B cell (primary cell): ENCODE results near the gene CLCN1. TPM values are rescaled to one million over a fixed set of nuclear protein-coding genes. Genes with fewer than 3 reads are reported as not detected.

Experiments used
- ATAC-seq: fragments of 200-7000 bp; cut with Tn5 transposase; one replicate; pipeline ENCODE4 v1.10.0; 2021; ENCODE audit warnings: low read depth, mild to moderate bottlenecking, moderate number of reproducible peaks, moderate library complexity
- CTCF ChIA-PET: fragments of 350-600 bp; sonication (Branson Sonifier 250); formaldehyde crosslinking; loops from one replicate; lab custom pipeline; 2021; ENCODE audit warnings: antibody characterized with exemption, inconsistent platforms; lab: Charles Lee
- POLR2A ChIA-PET: fragments of 350-600 bp; sonication (Branson Sonifier 250); formaldehyde crosslinking; loops from one replicate; lab custom pipeline; 2021; ENCODE audit warnings: antibody characterized with exemption; lab: Charles Lee
- DNase-seq: peaks from one replicate; pipeline ENCODE4 v3.0.0; 2013
- H2AFZ ChIP-seq: 2 replicates; pipeline ENCODE4 v1.6.1; 2012; ENCODE audit warnings: mild to moderate bottlenecking, low read depth, low read length; ENCODE audit not compliant: insufficient read depth, poor library complexity, severe bottlenecking
- H3K27ac ChIP-seq, 2 donors: 1 replicate in 1 of 2; 2 replicates in 1 of 2; pipeline ENCODE4 v1.5.1; 2012 to 2013; ENCODE audit warnings: low read length in 2 of 2, mild to moderate bottlenecking in 2 of 2, moderate library complexity in 1 of 2
- H3K27me3 ChIP-seq, 4 experiments: fragments of 200-600 bp in 1 of 4; sonication (generic) in 1 of 4; replicated peaks in 1 of 4; 1 replicate in 2 of 4; 2 replicates in 2 of 4; pipeline versions ENCODE4 v1.6.1 to v1.7.0; 2013 to 2016; ENCODE audit warnings: low read length in 3 of 4, mild to moderate bottlenecking in 2 of 4, mixed read lengths in 1 of 4, moderate library complexity in 1 of 4; ENCODE audit not compliant: insufficient read depth in 4 of 4, control insufficient read depth in 3 of 4; ENCODE audit errors: control extremely low read depth in 1 of 4
- H3K36me3 ChIP-seq, 2 experiments: replicated peaks in 1 of 2; 1 replicate in 1 of 2; 2 replicates in 1 of 2; pipeline versions ENCODE4 v1.6.1 to v1.7.1; 2013; ENCODE audit warnings: low read length in 1 of 2; ENCODE audit not compliant: insufficient read depth in 2 of 2, control insufficient read depth in 1 of 2; ENCODE audit errors: control extremely low read depth in 1 of 2, extremely low read depth in 1 of 2
- H3K4me1 ChIP-seq, 2 donors: fragments of 200-600 bp in 1 of 2; sonication (generic) in 1 of 2; 1 replicate in 1 of 2; 2 replicates in 1 of 2; pipeline versions ENCODE4 v1.5.1 to v1.6.1; 2013 to 2017; ENCODE audit warnings: low read length in 2 of 2; ENCODE audit not compliant: control insufficient read depth in 2 of 2, insufficient read depth in 2 of 2
- H3K4me2 ChIP-seq: replicated peaks from 2 replicates; pipeline ENCODE3; 2012; ENCODE audit warnings: mild to moderate bottlenecking, low read depth, low read length; ENCODE audit not compliant: poor library complexity, severe bottlenecking
- H3K4me3 ChIP-seq, 5 experiments: fragments of 200-600 bp in 1 of 5; sonication (generic) in 1 of 5; 1 replicate in 3 of 5; 2 replicates in 2 of 5; pipeline versions ENCODE4 v1.5.1 to v1.7.0; 2011 to 2016; ENCODE audit warnings: low read length in 4 of 5, mild to moderate bottlenecking in 4 of 5, low read depth in 2 of 5, control low read depth in 1 of 5, moderate library complexity in 1 of 5; ENCODE audit not compliant: insufficient read depth in 1 of 5; ENCODE audit errors: control extremely low read depth in 1 of 5, extremely low read depth in 1 of 5
- H3K79me2 ChIP-seq: fragments of 200-600 bp; sonication (generic); one replicate; pipeline ENCODE4 v1.6.0; 2016; ENCODE audit warnings: low read length; ENCODE audit not compliant: control insufficient read depth, insufficient read depth
- H3K9ac ChIP-seq: fragments of 200-600 bp; sonication (generic); 2 replicates; pipeline ENCODE4 v1.6.1; 2017; ENCODE audit warnings: mild to moderate bottlenecking, low read length, moderate library complexity
- H3K9me3 ChIP-seq, 3 donors: one replicate each; pipeline versions ENCODE4 v1.6.1 to v1.7.1; 2013; ENCODE audit warnings: low read length in 2 of 3; ENCODE audit not compliant: control insufficient read depth in 2 of 3, insufficient read depth in 1 of 3; ENCODE audit errors: control extremely low read depth in 1 of 3
- H4K20me1 ChIP-seq: 2 replicates; pipeline ENCODE4 v1.6.0; 2012; ENCODE audit warnings: mild to moderate bottlenecking, low read length; ENCODE audit not compliant: insufficient read depth, control insufficient read depth, poor library complexity, severe bottlenecking
- H3K27ac Mint-ChIP-seq: one replicate; pipeline ENCODE4 v1.8.0; 2021; ENCODE audit warnings: mixed read lengths
- H3K27me3 Mint-ChIP-seq: one replicate; pipeline ENCODE4 v1.8.0; 2021; ENCODE audit warnings: mixed read lengths
- H3K4me1 Mint-ChIP-seq: one replicate; pipeline ENCODE4 v1.8.0; 2021; ENCODE audit warnings: mixed read lengths
- H3K4me3 Mint-ChIP-seq: one replicate; pipeline ENCODE4 v1.8.0; 2021; ENCODE audit warnings: mixed read lengths
- H3K9me3 Mint-ChIP-seq: one replicate; pipeline ENCODE4 v1.8.0; 2022; ENCODE audit warnings: mixed read lengths; ENCODE audit not compliant: insufficient read depth
- CTCF ChIP-seq: fragments of 200-600 bp; IDR thresholded peaks from one replicate; pipeline ENCODE4 v1.8.0; 2022; ENCODE audit warnings: antibody characterized with exemption, mild to moderate bottlenecking
- EZH2 ChIP-seq: IDR thresholded peaks from 2 replicates; pipeline ENCODE4 v1.6.1; 2012; ENCODE audit warnings: borderline replicate concordance, low read depth, mild to moderate bottlenecking, moderate library complexity, low read length; ENCODE audit not compliant: insufficient read depth, poor library complexity, severe bottlenecking
- WGBS: methylation state at CpG from one replicate; pipeline ENCODE4 v1.1.5; 2013; ENCODE audit warnings: missing lambda C conversion rate; ENCODE audit not compliant: insufficient coverage; 5-methylcytosine and 5-hydroxymethylcytosine counted together
- intact Hi-C: fragments of 100-400 bp; cut with micrococcal nuclease; formaldehyde crosslinking; loops from one replicate; pipeline ENCODE4 v1.10.0; 2022
- polyA plus RNA-seq: library from polyadenylated mRNA; depleted of rRNA; stranded (reverse); fragments of >200 nt; gene quantifications from 2 replicates; pipeline ENCODE4 v1.2.3, GENCODE V29; 2012
- total RNA-seq, 2 donors: library from RNA; stranded (reverse); fragments of 120-200 nt in 1 of 2; gene quantifications; 1 replicate in 1 of 2; 2 replicates in 1 of 2; pipeline versions ENCODE4 v1.2.3 to v1.2.4, GENCODE V29; 2013 to 2022

Gene CLCN1
- total and polyA plus RNA-seq, 2 donors (not counting 1 experiment from before 2014, with no cell fraction given), result not detected

GRCh38 chr7:143359771-143360353 lies 44.0 kb downstream of the CLCN1 start:
- Histone ChIP-seq H4K20me1 (no peaks in the 10 kb centered on the region), H3K9me3 (peaks cover 0 to 5% (median 0%) of the 10 kb centered on the region in 3 donors), H2AFZ (no peak overlapping the region), H3K36me3 (no peaks in the 10 kb centered on the region), H3K4me1 (peaks cover 12% of the 10 kb centered on the region in 2 donors), H3K9ac (no peak overlapping the region), H3K4me3 (no peak overlapping the region), H3K27me3 (peaks cover 0 to 45% (median 27%) of the 10 kb centered on the region in 4 experiments), H3K79me2 (no peaks in the 10 kb centered on the region), H3K4me2 (no peak overlapping the region), H3K27ac (no peak overlapping the region)
- peaks cover 51% of the 10 kb centered on the region for H3K27me3 Mint-ChIP-seq
- 63% methylated on average over 9 of the region's 11 CpGs for WGBS
- no peak for TF ChIP-seq CTCF
- no peaks in the 10 kb centered on the region for H3K9me3 Mint-ChIP-seq
- intact Hi-C loops, result loop anchor here (10.0 kb wide), 1 partner anchor 55 kb away; no protein-coding TSS in a partner anchor
- ATAC-seq (no peak), DNase-seq (peak; percentile 19)
- H3K4me1 Mint-ChIP-seq, result peaks cover 13% of the 10 kb centered on the region
- CTCF ChIA-PET, result interaction anchor here (0.9 to 2.0 kb wide), 3 partner anchors 20 to 120 kb away, joined by 3 to 6 read pairs (median 3); no protein-coding TSS in a partner anchor
- H3K27ac Mint-ChIP-seq, result no peak overlapping the region
- POLR2A ChIA-PET, result no interaction called here
- H3K4me3 Mint-ChIP-seq, result peak overlapping the region; percentile 68

- intact Hi-C loops, result loop anchor here (10.0 kb wide), 1 partner anchor 54 kb away; no protein-coding TSS in a partner anchor
- H3K27me3 Mint-ChIP-seq, result peaks cover 52% of the 10 kb centered on the region
These were observed 45.1 kb downstream of the CLCN1 start for GRCh38 chr7:143360788-143361551.

More at GRCh38 chr7:143360788-143361551, 45.1 kb downstream of the CLCN1 start:
- no peak for TF ChIP-seq CTCF
- no peak for TF ChIP-seq EZH2
- Histone ChIP-seq H3K9me3 (peaks cover 0 to 5% (median 0%) of the 10 kb centered on the region in 3 donors), H3K4me1 (peaks cover 12% of the 10 kb centered on the region in 2 donors), H3K4me3 (no peak overlapping the region), H2AFZ (no peak overlapping the region), H3K27ac (no peak overlapping the region), H3K27me3 (peaks cover 0 to 53% (median 31%) of the 10 kb centered on the region in 4 experiments), H3K9ac (no peak overlapping the region), H3K36me3 (no peaks in the 10 kb centered on the region), H4K20me1 (no peaks in the 10 kb centered on the region), H3K4me2 (peak overlapping the region; percentile 100), H3K79me2 (no peaks in the 10 kb centered on the region)
- ChIA-PET POLR2A (no interaction called here), CTCF (interaction anchor here (2.0 kb wide), 1 partner anchor 19 kb away, joined by 6 read pairs; no protein-coding TSS in a partner anchor)
- H3K27ac Mint-ChIP-seq, result no peak overlapping the region
- 78% methylated on average over 17 of the region's 19 CpGs for WGBS
- ATAC-seq (no peak), DNase-seq (no peak)
- peaks cover 13% of the 10 kb centered on the region for H3K4me1 Mint-ChIP-seq
- no peaks in the 10 kb centered on the region for H3K9me3 Mint-ChIP-seq
- H3K4me3 Mint-ChIP-seq, result peak overlapping the region; percentile 68
